CD4-positive, alpha-beta T cell treated with Interleukin-21 for 1 hour (primary cell): ENCODE data around the gene IMPACT.
A peak's percentile ranks its signal among the peaks of the same experiment; 100 is the strongest.

Experiments used
- DNase-seq: peaks from one replicate; pipeline ENCODE4 v3.0.0-alpha.2; 2020

IMPACT gene

GRCh38 chr18:24426398-24427294, at the start of gene IMPACT:
Gene IMPACT (plus strand): TSS chr18:24426670. CDS start chr18:24426757, 87 bp downstream.
- peak; percentile 79 for DNase-seq

GRCh38 chr18:24378598-24378997, 47.9 kb upstream of the IMPACT start:
- DNase-seq: no peak

GRCh38 chr18:24380163-24380747, 46.2 kb upstream of the IMPACT start:
- no peak for DNase-seq

GRCh38 chr18:24381126-24381525, 45.3 kb upstream of the IMPACT start:
- no peak for DNase-seq

- no peak for DNase-seq
Observed at GRCh38 chr18:24386681-24387080, 39.8 kb upstream of the IMPACT start.

GRCh38 chr18:24388957-24389356, 37.5 kb upstream of the IMPACT start:
- no peak for DNase-seq

GRCh38 chr18:24395049-24395795, 31.2 kb upstream of the IMPACT start:
- DNase-seq: no peak

- no peak for DNase-seq
Observed at GRCh38 chr18:24396082-24396633, 30.3 kb upstream of the IMPACT start.

- DNase-seq: peak; percentile 30
Observed at GRCh38 chr18:24397131-24397693, 29.3 kb upstream of the IMPACT start.

GRCh38 chr18:24397694-24398368, 28.6 kb upstream of the IMPACT start, which contains the start of gene OSBPL1A:
Gene OSBPL1A (minus strand): TSS chr18:24397824. CDS start chr18:24377533, 20,291 bp downstream.
- peak; percentile 85 for DNase-seq

- no peak for DNase-seq
Observed at GRCh38 chr18:24398540-24398939, 27.9 kb upstream of the IMPACT start.

GRCh38 chr18:24400587-24400986, 25.9 kb upstream of the IMPACT start:
- DNase-seq: no peak

GRCh38 chr18:24402209-24402785, 24.2 kb upstream of the IMPACT start:
- DNase-seq: no peak

GRCh38 chr18:24403076-24403475, 23.4 kb upstream of the IMPACT start:
- DNase-seq: no peak

GRCh38 chr18:24404591-24404990, 21.9 kb upstream of the IMPACT start:
- no peak for DNase-seq

- no peak for DNase-seq
Observed at GRCh38 chr18:24408496-24408895, 18.0 kb upstream of the IMPACT start.

- DNase-seq: no peak
Observed at GRCh38 chr18:24413148-24413547, 13.3 kb upstream of the IMPACT start.

- no peak for DNase-seq
Observed at GRCh38 chr18:24414349-24415003, 12.0 kb upstream of the IMPACT start.

GRCh38 chr18:24417480-24417879, 9.0 kb upstream of the IMPACT start:
- no peak for DNase-seq

- DNase-seq: no peak
Observed at GRCh38 chr18:24420551-24420950, 5.9 kb upstream of the IMPACT start.

GRCh38 chr18:24421831-24422230, 4.6 kb upstream of the IMPACT start:
- DNase-seq: no peak
